Karpas-422 (cell line): ENCODE results near the gene GRM7. TPM values are rescaled to one million over a fixed set of nuclear protein-coding genes. Genes with fewer than 3 reads are reported as not detected.

Experiments used
- DNase-seq: peaks from one replicate; pipeline ENCODE4 v3.0.0-alpha.2; 2015
- H2AFZ ChIP-seq: fragments of 200-600 bp; sonication (generic); 2 replicates; pipeline ENCODE4 v1.6.1; 2014; ENCODE audit warnings: antibody characterized with exemption, low read length, mixed read lengths
- H3K27ac ChIP-seq: fragments of 200-600 bp; sonication (generic); 2 replicates; pipeline ENCODE4 v1.5.1; 2014; ENCODE audit warnings: mild to moderate bottlenecking, low read length, moderate library complexity
- H3K27me3 ChIP-seq: fragments of 200-600 bp; sonication (generic); 2 replicates; pipeline ENCODE4 v1.6.1; 2014; ENCODE audit warnings: low read length, mixed read lengths
- H3K36me3 ChIP-seq: fragments of 200-600 bp; sonication (generic); 2 replicates; pipeline ENCODE4 v1.6.1; 2014; ENCODE audit warnings: low read length, mixed read lengths; ENCODE audit not compliant: insufficient read depth
- H3K4me1 ChIP-seq: fragments of 200-600 bp; sonication (generic); 2 replicates; pipeline ENCODE4 v1.6.1; 2014; ENCODE audit warnings: mild to moderate bottlenecking, low read length, mixed read lengths
- H3K4me2 ChIP-seq: fragments of 200-600 bp; sonication (generic); 2 replicates; pipeline ENCODE4 v1.6.1; 2014; ENCODE audit warnings: low read length, low read depth, mild to moderate bottlenecking; ENCODE audit not compliant: poor library complexity, severe bottlenecking
- H3K4me3 ChIP-seq: fragments of 200-600 bp; sonication (generic); 2 replicates; pipeline ENCODE4 v1.5.1; 2014; ENCODE audit warnings: mild to moderate bottlenecking, antibody characterized with exemption, low read length, mixed read lengths
- H3K79me2 ChIP-seq: fragments of 200-600 bp; sonication (generic); 2 replicates; pipeline ENCODE4 v1.6.1; 2014; ENCODE audit warnings: mild to moderate bottlenecking, low read length, mixed read lengths
- H3K9ac ChIP-seq: fragments of 200-600 bp; sonication (generic); 2 replicates; pipeline ENCODE4 v1.6.0; 2014; ENCODE audit warnings: low read length
- H3K9me2 ChIP-seq: fragments of 200-600 bp; sonication (generic), shearing (Covaris generic); replicated peaks from 2 replicates; pipeline ENCODE4 v1.6.0; 2014; ENCODE audit warnings: mild to moderate bottlenecking, low read length, moderate library complexity; ENCODE audit not compliant: insufficient read depth
- H3K9me3 ChIP-seq: fragments of 300-700, 200-600 bp; sonication (generic); 2 replicates; pipeline ENCODE4 v1.6.1; 2014; ENCODE audit warnings: low read length, mixed read lengths
- H4K20me1 ChIP-seq: fragments of 200-600 bp; sonication (generic); 2 replicates; pipeline ENCODE4 v1.6.1; 2014; ENCODE audit warnings: mild to moderate bottlenecking, antibody characterized with exemption, low read length, low read depth; ENCODE audit not compliant: insufficient read depth
- total RNA-seq: library from RNA; depleted of rRNA; stranded (reverse); fragments of >200 nt; shearing (Covaris generic); gene quantifications from 2 replicates; pipeline ENCODE4 v1.2.3, GENCODE V29; 2014; ENCODE audit warnings: low replicate concordance

Gene GRM7
- total RNA-seq, 1 experiment from 2014 or later: not detected

GRCh38 chr3:7346364-7346763 lies 485.4 kb downstream of the GRM7 start:
- Histone ChIP-seq H3K9me2 (no peaks in the 10 kb centered on the region), H4K20me1 (no peaks in the 10 kb centered on the region), H3K4me1 (no peaks in the 10 kb centered on the region), H3K36me3 (no peaks in the 10 kb centered on the region), H3K9me3 (peaks cover 9% of the 10 kb centered on the region), H3K27me3 (no peaks in the 10 kb centered on the region), H3K9ac (no peak overlapping the region), H3K4me2 (no peak overlapping the region), H3K27ac (no peak overlapping the region), H3K79me2 (no peaks in the 10 kb centered on the region), H3K4me3 (no peak overlapping the region), H2AFZ (no peak overlapping the region)
- DNase-seq: no peak

GRCh38 chr3:7357101-7357500 lies 496.2 kb downstream of the GRM7 start:
- Histone ChIP-seq H3K27ac (no peak overlapping the region), H3K9me3 (peaks cover 3% of the 10 kb centered on the region; the same call in 1 of the 2 replicates), H3K79me2 (no peaks in the 10 kb centered on the region), H3K4me1 (no peaks in the 10 kb centered on the region), H3K36me3 (no peaks in the 10 kb centered on the region), H3K4me3 (no peak overlapping the region), H3K27me3 (no peaks in the 10 kb centered on the region), H4K20me1 (no peaks in the 10 kb centered on the region), H3K9ac (no peak overlapping the region), H2AFZ (no peak overlapping the region), H3K9me2 (no peaks in the 10 kb centered on the region), H3K4me2 (no peak overlapping the region)
- no peak for DNase-seq

GRCh38 chr3:7367968-7368367 lies 507.1 kb downstream of the GRM7 start:
- Histone ChIP-seq H3K4me2 (no peak overlapping the region), H3K9ac (no peak overlapping the region), H3K27ac (no peak overlapping the region), H4K20me1 (no peaks in the 10 kb centered on the region), H3K9me3 (peaks cover 16% of the 10 kb centered on the region), H3K36me3 (no peaks in the 10 kb centered on the region), H3K4me1 (no peaks in the 10 kb centered on the region), H3K27me3 (no peaks in the 10 kb centered on the region), H2AFZ (no peak overlapping the region), H3K4me3 (no peak overlapping the region), H3K9me2 (no peaks in the 10 kb centered on the region), H3K79me2 (no peaks in the 10 kb centered on the region)
- DNase-seq: no peak

GRCh38 chr3:7368597-7368996 lies 507.7 kb downstream of the GRM7 start:
- no peak for DNase-seq
- Histone ChIP-seq H3K36me3 (no peaks in the 10 kb centered on the region), H3K4me2 (no peak overlapping the region), H4K20me1 (no peaks in the 10 kb centered on the region), H3K27me3 (no peaks in the 10 kb centered on the region), H3K9me3 (peaks cover 14% of the 10 kb centered on the region), H2AFZ (no peak overlapping the region), H3K4me3 (no peak overlapping the region), H3K9me2 (no peaks in the 10 kb centered on the region), H3K27ac (no peak overlapping the region), H3K9ac (no peak overlapping the region), H3K79me2 (no peaks in the 10 kb centered on the region), H3K4me1 (no peaks in the 10 kb centered on the region)

GRCh38 chr3:7371693-7372572 lies 511.0 kb downstream of the GRM7 start:
- no peaks in the 10 kb centered on the region for H4K20me1 ChIP-seq
- no peak overlapping the region for H3K4me2 ChIP-seq
- no peaks in the 10 kb centered on the region for H3K79me2 ChIP-seq
- peaks cover 14% of the 10 kb centered on the region for H3K9me3 ChIP-seq
- H3K4me3 ChIP-seq: no peak overlapping the region
- DNase-seq: no peak
- no peak overlapping the region for H3K27ac ChIP-seq
- H3K36me3 ChIP-seq: no peaks in the 10 kb centered on the region
- H3K9ac ChIP-seq: no peak overlapping the region
- H3K4me1 ChIP-seq: no peaks in the 10 kb centered on the region
- H3K9me2 ChIP-seq: no peaks in the 10 kb centered on the region
- H2AFZ ChIP-seq: no peak overlapping the region
- no peaks in the 10 kb centered on the region for H3K27me3 ChIP-seq

- no peak for DNase-seq
- Histone ChIP-seq H2AFZ (no peak overlapping the region), H3K4me2 (no peak overlapping the region), H3K27me3 (no peaks in the 10 kb centered on the region), H3K36me3 (no peaks in the 10 kb centered on the region), H3K4me1 (no peaks in the 10 kb centered on the region), H3K9ac (no peak overlapping the region), H4K20me1 (no peaks in the 10 kb centered on the region), H3K9me2 (no peaks in the 10 kb centered on the region), H3K27ac (no peak overlapping the region), H3K9me3 (peaks cover 10% of the 10 kb centered on the region; the same call in 1 of the 2 replicates), H3K79me2 (no peaks in the 10 kb centered on the region), H3K4me3 (no peak overlapping the region)
These were observed 516.2 kb downstream of the GRM7 start for GRCh38 chr3:7377103-7377502.

GRCh38 chr3:7381741-7382140 lies 520.8 kb downstream of the GRM7 start:
- H3K4me2 ChIP-seq: no peak overlapping the region
- H3K4me3 ChIP-seq: no peak overlapping the region
- no peak overlapping the region for H2AFZ ChIP-seq
- no peak overlapping the region for H3K9ac ChIP-seq
- no peaks in the 10 kb centered on the region for H3K27me3 ChIP-seq
- no peak overlapping the region for H3K27ac ChIP-seq
- no peaks in the 10 kb centered on the region for H3K36me3 ChIP-seq
- no peaks in the 10 kb centered on the region for H3K4me1 ChIP-seq
- no peaks in the 10 kb centered on the region for H3K79me2 ChIP-seq
- H3K9me2 ChIP-seq: no peaks in the 10 kb centered on the region
- no peaks in the 10 kb centered on the region for H4K20me1 ChIP-seq
- H3K9me3 ChIP-seq: peaks cover 6% of the 10 kb centered on the region; the same call in 1 of the 2 replicates
- no peak for DNase-seq

GRCh38 chr3:7382293-7383010 lies 521.5 kb downstream of the GRM7 start:
- Histone ChIP-seq H3K9ac (no peak overlapping the region), H2AFZ (no peak overlapping the region), H3K4me3 (no peak overlapping the region), H3K79me2 (no peaks in the 10 kb centered on the region), H3K27ac (no peak overlapping the region), H3K9me2 (no peaks in the 10 kb centered on the region), H3K36me3 (no peaks in the 10 kb centered on the region), H3K4me2 (no peak overlapping the region), H3K27me3 (no peaks in the 10 kb centered on the region), H3K9me3 (peaks cover 10% of the 10 kb centered on the region; the same call in 1 of the 2 replicates), H3K4me1 (no peaks in the 10 kb centered on the region), H4K20me1 (no peaks in the 10 kb centered on the region)
- no peak for DNase-seq
